Measurements from ENCODE around the gene VDAC1.
"Not testable (repeated sequence)": the region's sequence is repeated elsewhere in the genome, so short reads cannot be mapped to it uniquely, and the experiment has no call there.

VDAC1 gene

GRCh38 chr5:133995341-133995740, 9.4 kb downstream of the VDAC1 start:
- DNase-seq (ENCODE audit: low spot score), result no peak

- no peak for DNase-seq (ENCODE audit: low spot score)
Observed at GRCh38 chr5:133994990-133995333, 9.8 kb downstream of the VDAC1 start.

- DNase-seq (ENCODE audit: low spot score), result no peak
Observed at GRCh38 chr5:133994297-133994989, 10.3 kb downstream of the VDAC1 start.

- DNase-seq (ENCODE audit: low spot score), result peak; percentile 57
Observed at GRCh38 chr5:133993185-133993936, 11.4 kb downstream of the VDAC1 start.

GRCh38 chr5:133992429-133993155, 12.2 kb downstream of the VDAC1 start:
- DNase-seq (ENCODE audit: low spot score), result no peak

GRCh38 chr5:133991171-133991910, 13.4 kb downstream of the VDAC1 start:
- no peak for DNase-seq (ENCODE audit: low spot score)

GRCh38 chr5:133990396-133990795, 14.4 kb downstream of the VDAC1 start:
- DNase-seq (ENCODE audit: low spot score), result no peak

GRCh38 chr5:133985540-133986180, 19.1 kb downstream of the VDAC1 start:
- no peak for DNase-seq (ENCODE audit: low spot score)

- DNase-seq (ENCODE audit: low spot score), result no peak
Observed at GRCh38 chr5:133983674-133984073, 21.1 kb downstream of the VDAC1 start.

GRCh38 chr5:133981714-133982113, 23.1 kb downstream of the VDAC1 start:
- no peak for DNase-seq (ENCODE audit: low spot score)

- no peak for DNase-seq (ENCODE audit: low spot score)
Observed at GRCh38 chr5:133980652-133981051, 24.1 kb downstream of the VDAC1 start.

- no peak for DNase-seq (ENCODE audit: low spot score)
Observed at GRCh38 chr5:133978943-133979342, 25.8 kb downstream of the VDAC1 start.

- DNase-seq (ENCODE audit: low spot score), result peak; percentile 52
Observed at GRCh38 chr5:133977858-133978257, 26.9 kb downstream of the VDAC1 start.

GRCh38 chr5:133977161-133977787, 27.5 kb downstream of the VDAC1 start:
- no peak for DNase-seq (ENCODE audit: low spot score)

- not testable (repeated sequence) for DNase-seq (ENCODE audit: low spot score)
Observed at GRCh38 chr5:133975546-133975945, 29.2 kb downstream of the VDAC1 start.

- DNase-seq (ENCODE audit: low spot score), result no peak
Observed at GRCh38 chr5:133974142-133974541, 30.6 kb downstream of the VDAC1 start.

GRCh38 chr5:133970325-133970909, 34.4 kb downstream of the VDAC1 start:
- DNase-seq (ENCODE audit: low spot score), result no peak

- DNase-seq (ENCODE audit: low spot score), result peak; percentile 29
Observed at GRCh38 chr5:133969654-133970324, 35.0 kb downstream of the VDAC1 start.

- DNase-seq (ENCODE audit: low spot score), result peak; percentile 89
Observed at GRCh38 chr5:133968204-133968980, 36.4 kb downstream of the VDAC1 start, which contains the start of gene C5orf15. C5orf15 (minus strand) TSS chr5:133968625; CDS start chr5:133968584, 41 bp downstream.

Data from hepatic stellate cell (primary cell).